Medulla oblongata (tissue), 1 donor: ENCODE data around the gene GLP1R.

Source experiments
- DNase-seq: peaks from one replicate; pipeline ENCODE4 v3.0.0-alpha.2; 2015; ENCODE audit errors: extremely low spot score

GLP1R gene

GRCh38 chr6:39044181-39044580, 4.4 kb upstream of the GLP1R start:
- DNase-seq: no peak

GRCh38 chr6:39047434-39048327, 900 bp upstream of the GLP1R start:
- DNase-seq: no peak

DNA sequence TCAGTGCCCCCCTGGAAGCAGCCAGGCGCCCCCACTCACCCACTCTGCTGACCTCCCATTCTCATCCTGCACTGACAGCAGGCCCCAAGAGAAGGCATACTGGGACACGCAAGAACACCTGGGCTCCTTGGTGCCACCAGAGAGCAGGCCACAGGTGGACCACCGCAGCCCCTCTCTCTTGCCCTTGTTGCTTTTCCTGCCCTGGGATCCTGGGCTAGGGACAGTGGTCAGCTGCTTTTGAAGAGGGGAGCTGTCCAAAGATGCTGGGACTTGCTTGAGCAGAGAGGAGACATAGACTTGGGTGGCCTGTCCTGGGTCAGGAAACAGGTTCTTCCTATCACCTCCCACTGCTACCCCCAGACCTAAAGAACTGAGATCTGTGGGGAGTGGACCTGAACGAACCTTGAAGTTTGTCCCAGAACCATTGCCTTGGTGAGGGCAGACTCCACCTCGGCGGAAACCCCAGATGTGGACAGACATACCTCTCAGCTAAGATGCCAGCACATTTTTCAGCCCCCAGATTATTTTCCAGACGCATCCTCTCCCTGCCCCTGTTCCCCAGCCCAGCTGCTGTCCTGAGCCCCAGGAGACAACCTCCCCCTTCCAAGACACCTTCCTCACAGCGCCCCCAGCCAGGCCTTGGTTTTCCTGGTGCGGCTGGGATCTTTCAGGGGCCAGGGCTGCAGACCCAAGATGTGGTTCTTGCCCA, 1.1 kb downstream of the GLP1R start:
- no peak for DNase-seq

GRCh38 chr6:39050453-39051112, 2.0 kb downstream of the GLP1R start:
- DNase-seq: no peak

- DNase-seq: no peak
These were observed 3.0 kb downstream of the GLP1R start for GRCh38 chr6:39051399-39052122.

DNA sequence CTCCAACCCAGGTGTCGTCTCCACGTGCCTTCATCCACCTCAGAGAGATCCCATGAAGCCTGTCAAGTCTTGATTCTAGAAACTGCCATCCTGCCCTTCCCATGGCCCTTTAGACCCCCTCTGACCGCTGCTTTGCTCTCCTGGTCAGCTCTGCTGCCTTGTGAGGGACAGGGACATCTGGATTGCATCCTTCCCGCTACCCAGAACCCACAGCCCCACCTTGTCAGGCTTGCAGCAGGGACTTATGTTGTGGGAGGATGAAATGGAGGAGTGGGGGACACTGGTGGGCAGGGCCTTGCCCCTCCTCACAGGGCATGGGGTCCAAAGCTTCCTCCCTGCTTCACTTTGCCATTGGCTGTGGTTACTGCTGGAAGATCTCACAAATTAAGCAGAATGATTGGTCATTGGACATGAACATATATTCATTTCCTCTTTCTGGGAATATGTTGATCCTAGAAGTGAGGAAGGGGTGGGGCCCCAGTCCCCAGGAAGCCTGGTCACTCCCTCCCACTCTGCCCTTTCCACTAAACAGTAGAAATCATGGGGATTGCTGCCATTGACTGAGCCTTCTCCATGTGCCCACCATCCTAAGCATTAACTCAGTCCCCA, 4.5 kb downstream of the GLP1R start:
- no peak for DNase-seq

DNA sequence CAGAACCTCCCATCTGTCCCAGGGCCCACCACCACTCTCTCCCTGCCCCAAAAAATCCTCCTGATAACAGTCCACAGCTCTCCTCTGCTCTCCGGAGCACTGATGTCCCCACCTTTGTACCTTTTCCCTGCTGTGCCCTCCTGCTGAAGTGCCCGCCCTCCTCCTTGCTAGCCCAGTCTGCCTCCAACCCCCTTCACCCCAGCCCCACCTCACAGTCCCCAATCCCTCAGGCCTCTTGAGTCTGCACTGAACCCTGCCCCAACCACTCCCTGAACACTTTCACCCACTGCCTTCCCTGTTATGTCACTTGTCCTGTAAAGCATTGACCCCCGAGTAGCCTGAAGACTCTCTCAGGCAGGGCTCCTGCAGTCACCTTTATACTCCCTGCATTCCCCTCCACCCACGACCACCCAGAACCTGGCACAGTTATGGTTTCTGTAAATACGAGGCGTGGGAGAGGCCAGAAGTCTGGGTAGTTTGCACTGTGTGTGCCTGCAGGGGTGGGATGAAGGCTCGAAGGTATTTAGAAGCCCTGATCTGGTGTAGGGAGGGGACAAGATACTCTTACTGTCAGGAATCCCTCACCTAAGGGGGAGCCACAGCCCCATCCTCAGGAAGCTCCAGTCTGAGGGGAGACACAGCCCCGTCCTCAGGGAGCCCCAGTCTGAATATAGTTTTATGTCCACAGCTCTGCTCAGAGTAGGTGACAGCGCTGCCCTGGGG, 5.4 kb downstream of the GLP1R start:
- DNase-seq: no peak

- no peak for DNase-seq
These were observed 6.1 kb downstream of the GLP1R start for GRCh38 chr6:39054577-39055142.

GRCh38 chr6:39055661-39056060, 7.1 kb downstream of the GLP1R start:
- no peak for DNase-seq

DNA sequence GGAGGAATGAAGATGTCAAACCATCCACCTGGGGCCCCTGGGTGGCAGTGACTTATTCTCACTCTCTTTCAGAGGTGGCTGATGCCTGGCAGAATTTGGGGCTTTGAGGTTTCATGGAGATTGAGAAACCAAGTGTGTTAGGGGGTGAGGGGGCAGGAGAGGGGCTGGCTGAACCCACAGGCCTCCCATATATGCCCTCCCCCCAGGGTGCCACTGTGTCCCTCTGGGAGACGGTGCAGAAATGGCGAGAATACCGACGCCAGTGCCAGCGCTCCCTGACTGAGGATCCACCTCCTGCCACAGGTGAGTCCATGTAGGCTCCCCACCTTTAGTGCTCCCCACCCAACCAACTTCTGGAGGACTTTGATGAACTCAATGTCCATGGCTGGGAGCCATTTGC, 7.6 kb downstream of the GLP1R start:
- DNase-seq: no peak

DNA sequence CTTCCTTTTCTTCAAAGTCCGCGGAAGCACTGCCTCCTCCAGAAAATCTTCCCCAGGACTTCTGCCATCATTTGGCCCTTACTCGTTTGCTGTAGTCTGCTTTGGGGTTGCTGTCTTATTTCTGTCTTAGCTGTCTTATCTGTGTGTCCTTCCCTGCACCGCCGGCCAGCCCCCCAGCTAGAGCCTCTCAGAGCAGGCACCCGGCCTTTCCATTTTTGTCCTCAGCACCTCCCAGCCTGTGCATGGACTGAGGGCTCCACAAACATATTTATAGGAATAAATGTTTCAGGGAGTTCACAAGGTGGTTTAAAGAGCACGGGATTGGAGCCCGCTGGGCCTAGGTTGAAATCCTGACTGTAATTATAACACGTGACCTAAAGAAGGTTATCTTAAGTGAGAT, 8.1 kb downstream of the GLP1R start:
- DNase-seq: no peak

GRCh38 chr6:39057251-39058155, 8.9 kb downstream of the GLP1R start:
- DNase-seq: no peak

DNA sequence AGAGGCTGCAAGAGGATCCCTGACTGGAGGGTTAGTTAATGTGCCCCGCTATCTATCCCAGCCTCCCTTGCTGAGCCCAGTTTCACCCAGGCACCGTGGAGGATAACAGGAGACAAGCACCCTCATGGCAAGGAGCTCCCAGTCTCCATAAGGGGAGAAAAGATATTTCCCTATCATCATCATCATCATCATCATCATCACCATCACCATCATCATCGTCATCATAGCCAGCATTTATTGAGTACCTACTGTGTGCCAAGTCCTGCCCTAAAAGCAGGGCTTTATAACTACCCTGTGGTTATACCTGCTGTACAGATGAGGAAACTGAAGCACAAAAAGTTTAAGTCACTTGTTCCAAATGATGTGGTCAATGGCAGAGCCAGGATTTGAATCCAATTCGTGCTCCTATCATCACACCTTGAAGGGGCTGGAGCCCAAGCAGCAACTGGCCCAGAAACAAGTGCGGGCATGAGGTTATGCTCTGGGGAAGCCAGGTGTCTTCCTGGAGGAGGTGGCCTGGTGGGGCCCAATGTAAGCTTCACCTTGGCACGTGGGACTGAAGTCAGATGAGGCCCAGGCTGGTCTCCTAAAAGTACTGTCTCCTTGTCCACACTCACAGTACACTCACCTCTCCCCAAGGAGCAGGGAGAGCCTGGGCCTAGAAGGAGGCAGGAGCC, 10.0 kb downstream of the GLP1R start:
- DNase-seq: no peak

DNA sequence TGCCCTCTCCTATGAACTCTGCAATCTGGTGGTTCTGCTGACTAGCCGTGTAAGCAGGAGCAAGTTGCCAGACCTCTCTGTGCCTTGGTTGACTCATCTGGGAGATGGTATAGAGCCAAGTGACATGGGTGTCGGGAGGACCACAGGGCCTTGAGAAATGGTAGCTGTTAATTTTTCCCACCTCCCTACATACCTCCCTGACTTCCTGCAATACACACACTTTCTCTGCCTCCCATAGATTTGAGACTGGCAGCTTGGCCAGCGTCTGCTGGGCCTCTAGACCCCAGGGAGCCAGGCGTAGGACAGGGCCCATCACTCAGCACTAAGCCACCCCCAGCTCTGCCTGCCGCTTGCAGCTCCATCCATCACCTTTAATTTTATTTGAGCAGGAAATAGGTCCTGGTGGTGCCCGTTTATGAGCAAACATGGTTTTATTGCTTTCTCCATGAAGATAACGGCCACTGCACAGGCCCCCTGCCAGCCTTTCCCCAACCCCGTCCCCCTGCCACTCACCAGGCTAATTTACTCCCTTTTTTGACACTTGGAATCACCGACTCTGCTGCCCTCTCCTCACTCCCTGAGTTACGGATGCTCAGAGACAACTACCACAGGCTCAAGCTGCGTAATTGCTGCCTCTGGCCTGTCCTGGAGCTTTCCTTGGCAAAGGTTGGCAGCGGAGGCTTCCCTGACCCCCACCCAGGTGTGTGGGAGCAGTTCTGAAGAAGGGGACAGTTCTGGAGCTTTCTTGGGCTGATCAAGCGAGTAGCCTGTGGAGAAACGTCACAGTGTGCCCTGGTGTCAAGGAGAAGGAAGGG, 11.1 kb downstream of the GLP1R start:
- DNase-seq: no peak

DNA sequence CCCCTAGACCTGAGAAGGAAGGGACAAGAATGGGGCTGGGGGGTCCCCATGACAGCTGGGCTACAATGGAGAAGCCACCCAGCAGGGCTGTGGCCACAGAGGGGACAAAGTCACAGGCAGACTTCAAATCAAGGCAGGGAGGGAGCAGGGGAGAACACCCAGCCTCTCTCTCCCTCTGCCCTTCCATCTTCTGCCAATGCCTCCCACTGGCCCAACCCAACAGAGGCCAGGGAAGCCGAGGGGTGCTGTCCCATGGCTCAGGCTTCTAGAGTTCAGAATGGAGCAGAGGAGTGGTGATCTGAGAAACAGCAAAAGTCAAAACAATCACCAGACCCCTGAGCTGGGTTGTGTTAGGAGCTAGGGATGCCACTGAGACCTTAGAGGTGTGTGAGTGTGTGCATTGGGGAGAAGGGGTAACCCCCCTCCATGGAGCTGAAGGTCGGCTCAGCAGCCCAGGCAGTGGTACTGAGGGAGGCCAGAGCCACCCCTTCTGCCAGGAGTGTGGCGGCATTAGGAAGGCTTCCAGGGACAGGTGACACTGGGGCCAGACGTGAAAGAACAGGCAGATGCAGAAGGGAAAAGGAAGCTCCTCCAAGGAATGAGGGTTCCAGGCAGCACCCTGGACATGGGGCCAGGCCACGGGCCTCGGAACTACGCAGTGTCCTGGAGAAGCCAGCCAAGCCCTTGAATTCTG, 12.0 kb downstream of the GLP1R start:
- DNase-seq: no peak

DNA sequence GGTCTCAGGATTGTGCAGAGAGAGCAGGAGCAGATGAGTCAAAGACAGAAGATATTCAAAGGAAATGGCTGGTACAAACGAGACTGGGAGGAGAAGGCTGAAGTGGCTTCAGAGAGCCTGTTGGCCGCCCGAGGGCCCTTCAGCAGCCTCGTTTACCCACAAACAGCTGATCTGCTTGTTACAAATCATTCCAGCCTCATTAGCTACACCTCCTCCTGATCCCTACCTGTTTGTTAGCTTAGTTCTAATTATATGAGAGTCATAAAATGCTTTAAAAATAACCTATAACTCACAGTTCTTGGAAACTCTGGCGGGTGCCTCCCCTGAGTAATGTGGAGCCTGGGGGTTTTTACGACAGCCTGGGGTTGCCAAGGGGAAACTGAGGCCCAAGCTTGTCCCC, 12.6 kb downstream of the GLP1R start:
- no peak for DNase-seq

DNA sequence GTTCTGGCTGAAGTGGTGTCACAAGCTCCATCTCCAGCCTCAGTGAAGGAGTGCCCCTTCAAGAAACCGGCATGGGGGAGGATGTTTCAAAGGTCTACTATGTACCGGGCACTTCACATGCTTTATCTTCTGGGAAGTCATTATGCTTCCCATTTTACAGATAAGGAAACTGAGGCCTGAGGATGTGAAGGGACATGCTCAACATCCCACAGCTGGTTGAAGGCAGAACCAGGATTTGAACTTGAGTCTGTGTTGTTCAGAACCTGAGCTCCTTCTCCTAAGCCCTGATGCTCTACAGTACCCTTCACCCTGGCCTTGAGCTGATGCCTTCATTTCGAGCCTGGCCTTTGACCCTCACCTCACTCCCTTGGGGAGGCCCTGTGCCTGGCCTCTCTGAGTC, 13.0 kb downstream of the GLP1R start:
- no peak for DNase-seq
